Measurements from ENCODE around the gene NEURL1B.

NEURL1B gene

DNA sequence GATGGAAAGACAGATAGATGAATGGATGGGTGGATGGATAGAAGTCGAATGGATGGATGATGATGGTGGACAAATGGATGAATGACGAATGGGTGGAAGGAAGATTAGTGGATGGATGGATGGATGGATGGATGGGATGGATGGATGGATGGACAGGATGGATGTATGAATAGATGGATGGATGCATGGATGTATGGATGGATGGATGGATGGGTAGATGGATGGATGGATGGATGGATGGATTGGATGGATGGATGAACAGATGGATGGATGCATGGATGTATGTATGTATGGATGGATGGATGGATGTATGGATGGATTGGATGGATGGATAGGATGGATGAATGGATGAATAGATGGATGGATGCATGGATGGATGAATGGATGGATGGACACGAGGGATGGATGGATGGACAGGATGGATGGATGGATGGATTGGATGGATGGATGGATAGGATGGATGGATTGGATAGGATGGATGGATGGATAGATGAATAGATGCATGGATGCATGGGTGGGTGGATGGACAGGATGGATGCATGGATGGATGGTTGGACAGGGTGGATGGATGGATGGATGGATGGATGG is 77.6 kb downstream of the NEURL1B start:
- no peak for DNase-seq

GRCh38 chr5:172719211-172719610 is 78.1 kb downstream of the NEURL1B start:
- no peak for DNase-seq

DNA sequence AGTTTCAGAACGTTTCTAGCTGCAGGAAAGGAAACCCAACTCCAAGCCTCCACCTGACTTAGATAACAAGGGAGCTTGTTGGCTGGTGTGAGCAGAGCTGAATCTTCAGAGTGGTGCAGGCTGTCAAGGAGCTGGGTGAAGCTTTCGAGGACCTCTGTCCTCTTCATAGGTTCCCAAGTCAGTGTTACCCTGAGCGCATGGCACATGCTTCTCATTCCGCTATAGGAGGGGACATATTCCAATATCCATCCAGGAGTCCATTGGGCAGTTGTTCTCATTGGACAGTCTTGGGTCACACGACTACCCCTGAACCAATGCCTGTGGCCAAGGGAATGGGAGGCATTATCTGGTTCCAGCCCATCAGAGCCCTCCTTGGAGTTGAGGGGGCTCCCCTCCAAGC is 79.6 kb downstream of the NEURL1B start:
- no peak for DNase-seq

GRCh38 chr5:172721455-172722326 is 80.6 kb downstream of the NEURL1B start:
- DNase-seq: no peak

DNA sequence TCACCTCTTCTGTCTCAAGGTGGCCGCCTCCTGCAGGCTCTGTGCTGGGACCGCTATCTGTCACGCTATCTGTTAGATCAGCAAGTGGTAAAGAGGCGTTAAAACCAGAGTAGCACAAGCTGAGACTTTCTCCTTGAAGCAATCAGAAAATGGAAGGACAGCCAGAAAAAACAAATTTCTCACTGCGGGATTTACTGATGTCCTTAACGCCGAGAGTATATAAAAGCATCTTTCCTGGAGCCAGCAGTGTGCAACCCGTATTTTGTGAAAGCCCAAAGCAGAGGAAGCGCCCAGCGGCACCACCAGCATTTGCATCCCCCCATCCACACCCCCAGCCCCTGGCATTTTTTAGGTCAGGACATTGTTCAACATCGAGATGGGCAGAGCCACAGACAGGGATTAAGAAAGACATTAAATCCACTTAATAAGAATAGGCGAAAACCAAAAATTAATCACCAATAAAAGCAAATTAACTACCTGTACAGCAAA is 81.3 kb downstream of the NEURL1B start:
- DNase-seq: no peak

DNA sequence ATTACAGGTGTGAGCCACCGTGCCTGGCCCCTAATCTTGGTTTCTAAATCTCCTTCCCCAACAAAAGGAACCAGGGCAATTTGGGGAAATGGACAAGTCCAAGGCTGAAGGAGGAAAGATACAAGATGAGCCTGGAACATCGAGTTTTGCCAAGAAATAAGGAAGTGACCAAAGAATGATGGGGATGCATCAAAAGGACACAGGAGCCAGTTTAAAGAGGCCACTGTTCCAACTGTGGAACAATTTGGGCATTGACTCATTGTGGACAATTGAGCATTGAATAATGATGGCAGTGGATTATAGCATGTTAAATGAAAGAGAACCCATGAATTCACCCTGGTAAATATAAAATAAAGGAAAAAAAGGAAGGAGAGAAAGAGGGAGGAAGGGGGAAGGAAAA is 82.4 kb downstream of the NEURL1B start:
- DNase-seq: no peak

DNA sequence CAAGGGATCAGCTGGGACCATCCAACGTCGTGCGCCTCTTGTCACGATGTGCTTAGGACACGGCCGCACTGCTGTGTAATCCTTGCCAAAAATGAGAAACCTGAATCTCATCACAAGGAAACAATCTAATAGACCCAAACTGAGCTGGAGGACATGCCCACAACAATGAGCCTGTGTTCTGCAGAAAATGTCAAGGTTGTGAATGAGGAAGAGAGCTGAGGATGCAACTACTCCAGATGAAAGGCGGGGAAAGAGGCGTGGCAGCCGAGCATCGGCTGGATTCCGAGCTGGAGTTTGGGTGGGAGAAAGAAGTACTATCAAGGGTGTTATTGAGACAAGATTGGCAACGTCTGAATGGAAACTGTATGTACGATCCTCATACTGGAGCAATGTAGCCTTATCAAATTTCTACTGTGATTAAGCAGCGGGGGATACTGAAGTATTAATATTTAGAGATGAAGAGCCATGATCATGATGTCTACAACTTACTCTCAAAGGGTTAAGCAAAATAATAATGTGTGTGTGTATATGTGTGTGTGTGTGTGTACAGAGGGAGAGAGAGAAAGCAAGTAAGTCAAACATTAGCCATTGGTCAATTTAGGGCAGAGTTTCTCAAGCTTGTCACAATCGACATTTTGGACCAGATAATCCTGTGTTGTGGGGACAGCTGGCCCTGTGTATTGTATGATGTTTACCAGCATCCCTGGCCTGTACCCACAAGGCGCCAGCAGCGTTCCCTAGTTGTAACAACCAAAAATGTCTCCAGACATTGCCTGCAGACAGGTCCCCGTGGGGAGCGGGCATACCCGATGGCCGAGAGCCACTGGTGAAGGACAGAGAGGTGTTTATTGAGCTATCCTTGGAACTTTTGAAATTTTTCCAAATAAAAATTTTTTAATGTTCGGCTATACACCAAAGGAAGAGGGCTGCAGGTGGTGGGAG is 83.5 kb downstream of the NEURL1B start:
- no peak for DNase-seq

GRCh38 chr5:172725273-172725672 is 84.2 kb downstream of the NEURL1B start:
- no peak for DNase-seq

- no peak for DNase-seq
Measured at GRCh38 chr5:172725785-172726184, 84.7 kb downstream of the NEURL1B start.

- DNase-seq: no peak
Measured at GRCh38 chr5:172726966-172727365, 85.9 kb downstream of the NEURL1B start.

GRCh38 chr5:172727551-172727950 is 86.5 kb downstream of the NEURL1B start:
- DNase-seq: no peak

DNA sequence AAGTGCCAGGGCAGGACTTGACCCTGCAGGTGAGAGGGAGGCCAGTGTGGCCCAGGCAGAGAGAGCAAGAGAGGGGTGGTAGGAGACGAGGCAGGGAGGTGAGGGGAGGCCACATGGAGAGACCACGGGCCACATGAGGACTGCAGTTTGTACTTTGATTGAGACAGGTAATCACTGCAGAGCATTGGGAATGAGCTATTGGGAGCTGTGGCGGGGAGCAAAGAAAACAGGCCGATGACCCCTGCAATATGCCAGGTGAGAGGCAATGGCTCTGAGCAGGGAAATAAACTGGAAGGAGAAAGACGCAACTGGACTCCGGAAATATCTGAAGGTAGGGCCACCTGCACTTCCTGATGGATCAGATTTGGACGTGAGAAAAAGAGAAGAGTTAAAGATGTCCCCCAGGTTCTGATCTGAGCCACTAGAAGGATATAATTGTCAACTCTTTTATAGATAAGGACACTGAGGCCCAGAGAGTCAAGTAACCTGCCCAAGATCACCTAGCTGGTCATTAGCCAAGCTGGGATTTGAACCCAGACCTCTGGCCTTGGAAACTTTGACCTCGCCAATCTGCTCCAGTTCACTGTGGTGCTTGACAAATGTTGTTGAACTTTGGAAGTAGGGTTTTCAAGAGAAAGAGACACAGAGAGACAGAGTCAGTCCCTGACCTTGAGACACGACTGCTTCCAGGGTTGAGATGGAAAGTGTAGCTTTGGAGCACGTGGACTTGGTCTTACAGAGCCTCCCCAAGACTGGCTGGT is 87.6 kb downstream of the NEURL1B start:
- no peak for DNase-seq

GRCh38 chr5:172729588-172729987 is 88.5 kb downstream of the NEURL1B start:
- DNase-seq: no peak

GRCh38 chr5:172730222-172730621 is 89.2 kb downstream of the NEURL1B start:
- DNase-seq: no peak

DNA sequence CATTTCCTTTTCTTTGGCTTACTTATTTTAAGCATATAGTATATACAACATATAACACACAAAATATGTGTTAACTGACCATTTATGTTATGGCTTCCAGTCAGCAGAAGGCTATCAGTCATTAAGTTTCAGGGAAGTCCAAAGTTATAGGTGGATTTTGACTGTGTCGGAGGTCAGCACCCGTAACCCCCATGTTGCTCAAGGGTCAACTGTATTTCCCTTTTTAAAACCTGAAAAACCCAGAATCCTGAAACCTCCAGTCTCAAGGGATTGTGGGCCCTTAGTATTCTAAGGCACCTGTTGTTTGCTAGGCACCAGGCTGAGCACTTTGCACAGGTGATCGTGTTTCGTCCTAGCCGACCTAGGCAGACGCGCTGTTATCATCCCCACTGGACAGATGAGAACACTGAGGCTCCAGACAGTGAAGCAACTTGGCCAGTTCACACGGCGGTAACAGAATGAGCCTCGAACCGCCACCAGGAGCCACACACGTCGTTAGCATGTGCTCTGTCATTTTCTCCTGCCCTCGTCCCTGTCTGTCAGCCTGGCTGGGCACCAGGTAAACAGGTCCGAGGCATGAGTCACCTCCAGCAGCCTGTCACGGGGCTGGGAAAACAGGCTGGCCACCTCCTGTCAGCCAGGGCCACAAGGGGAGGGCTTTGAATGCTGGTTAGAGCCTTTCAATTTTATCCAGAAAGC is 90.1 kb downstream of the NEURL1B start:
- no peak for DNase-seq

DNA sequence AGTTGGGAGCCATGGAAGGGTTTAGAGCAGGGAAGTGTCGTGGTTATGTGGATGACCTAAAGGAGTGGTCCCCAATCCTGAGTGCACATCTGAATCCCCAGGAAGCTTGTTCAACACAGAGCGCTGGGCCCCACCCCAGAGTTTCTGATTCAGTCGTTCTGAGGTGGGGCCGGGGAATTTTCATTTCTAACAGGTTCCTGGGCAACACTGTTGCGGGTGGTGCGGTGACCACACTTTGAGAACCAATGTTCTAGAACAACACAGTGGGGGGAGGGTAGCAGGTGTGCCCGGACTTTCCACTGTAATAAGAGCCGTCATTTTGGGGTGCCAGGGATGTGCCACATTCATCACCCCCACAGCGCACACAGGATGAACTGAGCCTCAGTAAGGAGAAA is 90.6 kb downstream of the NEURL1B start:
- no peak for DNase-seq

- no peak for DNase-seq
Measured at GRCh38 chr5:172732201-172732865, 91.3 kb downstream of the NEURL1B start.

DNA sequence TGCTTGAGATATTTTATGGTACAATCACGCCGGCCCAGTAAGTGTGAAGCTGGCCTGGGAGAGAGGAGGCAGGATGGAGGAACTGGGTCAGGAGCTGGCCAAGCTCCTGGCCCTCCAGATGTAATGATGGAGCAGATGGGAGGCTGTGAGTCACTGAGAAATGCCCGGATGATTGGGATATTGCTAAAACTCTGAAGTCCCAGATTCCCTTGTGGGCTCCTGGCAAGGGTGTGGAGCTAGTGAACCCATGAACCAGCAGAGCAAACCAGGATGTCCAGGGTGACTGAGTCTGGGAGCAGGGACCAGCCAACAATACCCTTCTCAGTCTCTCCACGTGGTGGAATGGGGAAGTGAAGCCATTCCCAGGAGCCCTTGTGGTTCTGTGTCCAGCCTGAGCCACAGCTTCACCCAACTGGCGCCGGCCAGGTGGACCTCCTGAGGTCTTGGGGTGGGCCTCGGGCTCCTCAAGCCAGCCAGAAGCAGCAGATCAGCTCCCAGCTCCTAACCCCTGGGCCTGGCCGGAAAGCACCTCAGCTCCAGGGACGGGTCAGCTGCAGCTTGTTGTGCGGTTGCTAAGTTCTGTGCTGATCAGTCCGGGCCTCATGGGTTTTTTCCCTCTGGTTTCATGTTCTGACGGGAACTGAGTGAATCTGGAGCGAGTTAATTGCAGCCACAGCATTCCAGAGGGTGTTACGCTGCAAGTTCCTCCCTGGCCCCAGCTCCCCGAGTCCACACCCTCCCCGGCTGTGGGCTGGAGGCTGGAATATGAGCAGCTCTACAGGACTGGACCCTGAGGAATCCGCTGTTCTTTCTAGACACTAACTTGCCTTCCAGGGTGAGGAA is 92.3 kb downstream of the NEURL1B start:
- no peak for DNase-seq

GRCh38 chr5:172733974-172734346 is 92.9 kb downstream of the NEURL1B start:
- no peak for DNase-seq

DNA sequence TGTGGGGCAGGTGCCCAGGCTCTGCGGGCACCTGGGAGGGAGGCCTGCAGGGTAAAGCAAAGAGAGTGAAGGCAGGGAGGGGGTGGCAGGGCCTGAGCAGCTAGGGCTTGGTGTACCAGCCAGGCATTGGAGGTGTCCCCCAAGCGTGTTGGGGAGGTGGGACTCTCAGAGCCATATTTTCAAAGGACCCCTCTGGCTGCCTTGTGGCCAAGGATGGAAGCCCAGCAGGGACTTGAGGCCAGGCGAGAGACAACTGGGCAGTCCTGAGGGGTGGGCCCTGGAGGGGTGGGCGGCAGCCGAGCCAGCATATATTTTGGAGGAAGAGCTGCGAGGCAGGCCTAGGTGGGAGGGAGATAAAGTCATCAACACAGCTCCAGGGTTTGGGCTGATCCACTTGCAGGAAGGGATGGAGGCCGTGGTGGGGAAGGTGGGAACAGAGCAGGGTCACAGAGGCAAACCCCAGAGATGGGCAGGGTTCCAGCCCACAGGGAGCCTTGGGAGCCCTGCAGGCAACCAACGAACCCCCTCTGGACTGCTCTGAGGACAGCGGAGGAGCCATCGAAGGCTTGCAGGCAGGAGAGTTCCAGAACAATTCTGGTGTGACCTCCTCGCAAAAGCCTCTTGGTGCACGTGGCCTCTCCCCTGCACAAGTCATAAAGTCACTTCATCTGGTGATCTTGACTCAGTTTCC is 94.2 kb downstream of the NEURL1B start:
- no peak for DNase-seq

All from activated CD4-positive, CD25-positive, alpha-beta regulatory T cell treated with anti-CD3 and anti-CD28 coated beads, Interleukin-2, amount 50 U/mL, for 72 hours (primary cell).